NCI-H128 (cell line): ENCODE results near the gene CIAO2B.

Source experiments
- DNase-seq: peaks from one replicate; lab custom pipeline; 2025; ENCODE audit not compliant: unreplicated experiment; lab: John Stamatoyannopoulos, UW

The CIAO2B gene

DNA sequence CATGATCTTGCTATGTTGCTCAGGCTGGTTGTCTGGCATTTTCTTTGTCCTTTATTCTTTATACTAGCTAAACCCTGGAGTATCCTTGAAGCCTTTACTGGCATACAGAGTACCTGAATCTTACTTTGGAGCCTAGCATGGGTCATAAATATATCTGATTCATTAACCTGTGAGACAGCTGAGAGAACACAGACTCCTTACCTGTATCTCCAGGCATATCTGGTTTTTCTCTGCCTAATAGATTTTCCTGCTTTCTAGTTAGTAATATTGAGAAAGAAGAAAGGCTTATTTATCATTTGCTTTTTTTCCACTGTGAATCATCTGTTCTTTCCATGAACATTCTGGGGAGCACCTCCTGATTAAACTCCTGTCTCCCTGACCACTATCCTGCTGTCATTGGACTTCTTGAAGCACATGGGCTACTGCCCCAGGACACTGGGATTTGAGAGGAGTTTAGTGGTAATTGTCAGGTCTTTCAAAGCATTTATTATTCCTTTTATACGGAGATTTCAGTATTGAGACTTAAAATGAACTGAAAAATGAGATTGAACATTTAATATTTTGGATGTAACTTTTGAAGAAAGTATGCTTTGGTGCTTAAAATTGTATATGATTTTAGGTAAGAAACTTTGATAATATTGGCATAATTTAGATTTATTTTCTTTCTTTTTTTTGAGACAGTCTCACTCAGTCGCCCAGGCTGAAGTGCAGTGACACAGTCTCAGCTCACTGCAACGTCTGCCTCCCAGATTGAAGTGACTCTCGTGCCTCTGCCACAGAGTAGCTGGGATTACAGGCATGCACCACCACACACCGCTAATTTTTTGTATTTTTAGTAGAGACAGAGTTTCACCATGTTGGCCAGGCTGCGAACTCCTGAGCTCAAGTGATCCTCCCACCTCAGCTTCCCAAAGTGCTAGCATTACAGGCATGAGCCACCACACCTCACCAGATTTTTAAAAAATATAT, 45.3 kb downstream of the CIAO2B start:
- DNase-seq: no peak

DNA sequence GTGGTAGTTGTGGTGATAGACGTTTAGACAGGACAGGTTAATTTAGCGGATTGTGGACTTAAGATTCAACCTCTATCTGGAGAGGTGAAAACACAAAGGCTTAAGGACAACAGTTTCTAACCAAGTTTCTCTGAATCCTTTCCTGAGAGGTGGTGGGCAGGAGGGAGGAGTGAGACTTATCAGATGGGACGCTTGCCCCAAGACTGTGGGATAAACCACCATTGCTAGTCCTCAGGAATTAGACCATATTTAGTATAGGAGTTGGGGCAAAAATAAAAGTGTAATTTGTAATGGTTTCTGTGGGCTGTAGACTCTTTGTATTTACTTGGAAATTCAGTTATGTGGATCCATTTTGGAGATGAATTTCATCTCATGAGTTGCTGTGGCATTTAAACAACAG, 47.3 kb downstream of the CIAO2B start:
- no peak for DNase-seq

GRCh38 chr16:66886321-66886720, 47.9 kb downstream of the CIAO2B start:
- DNase-seq: no peak

- DNase-seq: no peak
Measured at GRCh38 chr16:66885491-66885890, 48.7 kb downstream of the CIAO2B start.

DNA sequence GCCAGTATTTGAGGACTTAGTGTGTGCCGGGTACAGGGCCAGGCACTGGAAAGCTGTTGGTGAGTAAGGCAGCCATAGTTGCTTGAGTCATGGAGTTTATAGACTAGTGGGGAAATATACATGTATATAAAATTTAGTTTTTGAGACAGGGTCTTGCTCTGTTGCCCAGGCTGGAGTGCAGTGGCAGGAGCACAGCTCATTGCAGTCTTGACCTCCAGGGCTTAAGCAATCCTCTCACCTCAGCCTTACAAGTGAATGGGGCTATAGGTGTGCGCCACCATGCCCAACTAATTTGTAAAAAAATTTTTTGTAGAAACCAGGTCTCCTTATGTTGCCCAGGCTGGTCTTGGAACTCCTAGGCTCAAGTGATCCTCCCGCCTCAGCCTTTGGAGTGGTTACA, 51.5 kb downstream of the CIAO2B start:
- DNase-seq: no peak
